ENCODE measurements around the gene HNRNPA0. TPM values are rescaled to one million over a fixed set of nuclear protein-coding genes. Genes with fewer than 3 reads are reported as not detected.

The HNRNPA0 gene
- total RNA-seq, 1 experiment from 2014 or later = 68.5 TPM

DNA sequence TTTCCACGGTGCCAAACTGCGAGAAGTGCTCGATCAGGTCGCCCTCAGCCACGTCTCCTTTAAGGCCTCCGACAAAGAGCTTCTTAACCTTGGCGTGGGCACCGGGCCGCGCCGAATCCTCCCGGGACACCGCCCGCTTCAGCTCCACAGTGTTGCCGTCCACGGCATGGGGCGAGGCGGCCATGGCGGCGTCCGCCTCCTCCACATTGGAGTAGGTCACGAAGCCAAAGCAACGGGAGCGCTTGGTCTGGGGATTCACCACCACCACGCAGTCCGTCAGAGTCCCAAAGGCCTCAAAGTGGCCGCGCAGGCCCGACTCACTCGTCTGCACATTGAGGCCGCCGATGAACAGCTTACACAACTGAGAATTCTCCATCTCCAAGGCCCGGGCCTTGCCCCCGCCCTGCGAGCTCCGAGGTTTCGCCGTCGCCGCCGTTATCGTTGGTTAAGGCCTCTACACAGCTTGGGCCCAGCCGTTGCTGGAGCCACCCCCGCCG, 424 bp downstream of the HNRNPA0 start:
- Mint-ChIP-seq H3K27ac (peak overlapping the region; percentile 100), H3K36me3 (ENCODE audit: insufficient read depth in 1 of 3, low read depth in 3 of 3) (peaks cover 14 to 31% (median 29%) of the 10 kb centered on the region in 3 experiments; a peak in 6 of 7 replicates), H3K9me3 (no peaks in the 10 kb centered on the region; a peak in 1 of 5 replicates), H3K4me1 (peaks cover 19 to 24% of the 10 kb centered on the region in 2 experiments), H3K27me3 (ENCODE audit: low read depth) (peaks cover 11% of the 10 kb centered on the region), H3K4me3 (peak overlapping the region; percentile 97)
- TF ChIP-seq, protein P1, sequence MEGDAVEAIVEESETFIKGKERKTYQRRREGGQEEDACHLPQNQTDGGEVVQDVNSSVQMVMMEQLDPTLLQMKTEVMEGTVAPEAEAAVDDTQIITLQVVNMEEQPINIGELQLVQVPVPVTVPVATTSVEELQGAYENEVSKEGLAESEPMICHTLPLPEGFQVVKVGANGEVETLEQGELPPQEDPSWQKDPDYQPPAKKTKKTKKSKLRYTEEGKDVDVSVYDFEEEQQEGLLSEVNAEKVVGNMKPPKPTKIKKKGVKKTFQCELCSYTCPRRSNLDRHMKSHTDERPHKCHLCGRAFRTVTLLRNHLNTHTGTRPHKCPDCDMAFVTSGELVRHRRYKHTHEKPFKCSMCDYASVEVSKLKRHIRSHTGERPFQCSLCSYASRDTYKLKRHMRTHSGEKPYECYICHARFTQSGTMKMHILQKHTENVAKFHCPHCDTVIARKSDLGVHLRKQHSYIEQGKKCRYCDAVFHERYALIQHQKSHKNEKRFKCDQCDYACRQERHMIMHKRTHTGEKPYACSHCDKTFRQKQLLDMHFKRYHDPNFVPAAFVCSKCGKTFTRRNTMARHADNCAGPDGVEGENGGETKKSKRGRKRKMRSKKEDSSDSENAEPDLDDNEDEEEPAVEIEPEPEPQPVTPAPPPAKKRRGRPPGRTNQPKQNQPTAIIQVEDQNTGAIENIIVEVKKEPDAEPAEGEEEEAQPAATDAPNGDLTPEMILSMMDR (conservative IDR thresholded peaks at IDR 0.05) = no peak
- H3K27me3 ChIP-seq (ENCODE audit: insufficient read depth, low read length) = no peaks in the 10 kb centered on the region
- H2BK15ac ChIP-seq (ENCODE audit: low read depth, low read length) = no peak overlapping the region
- peak overlapping the region; percentile 60 for H3K4ac ChIP-seq (ENCODE audit: low read depth, low read length)
- peak overlapping the region; percentile 57 for H3K4me2 ChIP-seq (ENCODE audit: insufficient read depth, insufficient read length, low read length)
- H3K23me2 ChIP-seq (ENCODE audit: insufficient read length, low read depth, low read length, poor library complexity, severe bottlenecking) = peaks cover 3% of the 10 kb centered on the region
- H3K79me1 ChIP-seq (ENCODE audit: insufficient read depth, low read depth, low read length, poor library complexity, severe bottlenecking) = no peaks in the 10 kb centered on the region
- H3K9ac ChIP-seq (ENCODE audit: extremely low read depth, insufficient read length, low read length) = peak overlapping the region; percentile 99
- H3T11ph ChIP-seq (ENCODE audit: low read length) = no peak overlapping the region
- H3K79me2 ChIP-seq (ENCODE audit: insufficient read depth, low read length) = peaks cover 24% of the 10 kb centered on the region; the same call in 1 of the 2 replicates
- peak overlapping the region; percentile 27 for H4K91ac ChIP-seq (ENCODE audit: insufficient read length, low read depth, low read length)
- peak overlapping the region; percentile 74 for H3K27ac ChIP-seq (ENCODE audit: insufficient read length, low read depth, low read length)
- H3K9me3 ChIP-seq (ENCODE audit: control insufficient read depth, low read depth, low read length) = no peaks in the 10 kb centered on the region
- no peak overlapping the region for H2AFZ ChIP-seq (ENCODE audit: low read length)
- H3K18ac ChIP-seq (ENCODE audit: insufficient read length, low read depth, low read length) = peak overlapping the region; percentile 95
- peak overlapping the region; percentile 95 for H3K14ac ChIP-seq (ENCODE audit: insufficient read depth, low read length)
- no peak overlapping the region for H3K23ac ChIP-seq (ENCODE audit: insufficient read length, low read depth, low read length)
- peak overlapping the region; percentile 28 for H3K56ac ChIP-seq (ENCODE audit: insufficient read length, low read depth, low read length)
- no peak for DNase-seq
- H2BK20ac ChIP-seq (ENCODE audit: low read depth, low read length, poor library complexity, severe bottlenecking) = no peak overlapping the region
- H2AK5ac ChIP-seq (ENCODE audit: insufficient read length, low read length) = no peak overlapping the region
- no CpG with 5 or more reads among the region's 45 CpGs for WGBS (ENCODE audit: extremely low coverage, insufficient read length, low lambda C conversion rate)
- H4K5ac ChIP-seq (ENCODE audit: insufficient read length, low read depth, low read length) = peak overlapping the region; percentile 11
- H2BK12ac ChIP-seq (ENCODE audit: insufficient read length, low read depth, low read length) = no peak overlapping the region
- H4K20me1 ChIP-seq (ENCODE audit: control insufficient read depth, insufficient read depth, insufficient read length) = no peaks in the 10 kb centered on the region
- H2BK5ac ChIP-seq (ENCODE audit: insufficient read length, low read length) = peak overlapping the region; percentile 24
- no peak overlapping the region for H2BK120ac ChIP-seq (ENCODE audit: low read depth, low read length, poor library complexity, severe bottlenecking)
- H3K4me1 ChIP-seq (ENCODE audit: insufficient read depth, low read length) = no peaks in the 10 kb centered on the region
- H4K8ac ChIP-seq (replicated peaks; ENCODE audit: insufficient read length, low read depth, low read length) = no peak overlapping the region
